Hindlimb muscle (tissue), 1 donor: ENCODE measurements around the gene HEXIM2. TPM values are rescaled to one million over a fixed set of nuclear protein-coding genes. Genes with fewer than 3 reads are reported as not detected.
"Not testable (repeated sequence)": the region's sequence is repeated elsewhere in the genome, so short reads cannot be mapped to it uniquely, and the experiment has no call there.

Source experiments
- DNase-seq: peaks from one replicate; pipeline ENCODE4 v3.0.0-alpha.2; 2013
- polyA plus RNA-seq: library from polyadenylated mRNA; unstranded; fragments of 120-200 nt; gene quantifications from one replicate; pipeline ENCODE4 v1.2.1, GENCODE V29; 2013; ENCODE audit not compliant: insufficient read length

HEXIM2 gene
- polyA plus RNA-seq = 9.1 TPM

GRCh38 chr17:45161288-45162024, at the start of gene HEXIM2:
HEXIM2 (plus strand) TSS chr17:45161875; CDS start chr17:45162794, 919 bp downstream.
- DNase-seq = peak; percentile 100

DNA sequence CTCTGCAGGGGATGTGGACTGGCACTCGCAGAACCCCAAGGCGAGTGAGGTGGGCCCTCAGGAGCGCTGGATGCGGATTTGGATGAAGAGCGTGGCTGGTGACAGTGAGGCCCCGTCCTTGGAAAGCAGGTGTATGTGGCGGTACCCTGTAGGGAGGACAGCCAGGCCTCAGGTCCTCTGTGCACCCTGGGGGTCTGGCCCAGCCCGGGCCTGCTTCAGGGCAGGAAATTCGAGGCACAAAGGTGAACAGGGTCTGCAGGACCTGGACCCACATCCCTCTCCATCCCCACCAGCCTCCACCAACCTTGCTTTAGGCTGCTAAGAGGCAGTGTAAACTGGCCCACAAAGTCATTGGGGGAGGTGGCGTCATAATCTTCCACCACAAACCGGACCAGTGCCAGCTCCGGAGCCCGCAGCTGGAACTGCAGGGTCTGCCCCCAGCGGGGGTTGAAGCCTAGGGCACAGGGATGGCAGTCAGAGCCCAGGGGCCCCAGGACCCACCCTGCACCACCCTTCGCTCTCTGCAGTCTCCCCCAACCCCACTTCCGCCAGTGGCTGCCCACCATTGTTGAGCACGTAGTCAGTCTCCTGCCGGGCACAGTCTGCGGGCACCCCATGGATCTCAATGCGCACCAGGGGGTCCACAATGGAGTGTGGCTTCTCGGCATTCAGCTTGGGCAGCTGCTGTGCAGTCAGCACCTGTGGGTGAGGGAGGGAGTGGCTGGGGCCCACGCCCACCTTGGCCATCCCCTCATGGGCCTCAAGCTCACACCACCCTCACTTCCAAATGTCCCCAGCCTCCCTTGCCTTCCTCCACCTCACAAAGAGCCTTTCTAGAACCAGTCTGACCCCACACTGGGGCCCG, 48.9 kb upstream of the HEXIM2 start:
- DNase-seq = no peak

DNA sequence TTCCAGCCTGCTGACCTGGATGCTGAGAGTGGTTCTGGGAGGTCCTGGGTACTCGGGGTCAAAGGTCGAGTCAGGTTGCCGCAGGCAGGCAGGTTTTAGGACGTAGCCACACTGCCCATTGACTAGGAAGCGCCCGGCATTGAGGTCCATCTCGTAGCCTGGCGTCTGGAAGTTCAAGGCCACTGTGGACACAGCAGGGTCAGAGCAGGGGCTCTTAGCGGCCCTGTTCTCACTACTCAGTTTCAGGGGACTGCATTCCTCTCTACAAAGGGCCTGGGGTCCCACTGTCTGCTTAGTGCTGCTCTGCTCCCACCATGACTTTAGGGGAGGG, 48.3 kb upstream of the HEXIM2 start:
- no peak for DNase-seq

- no peak for DNase-seq
These were observed 47.4 kb upstream of the HEXIM2 start for GRCh38 chr17:45114117-45114932.

DNA sequence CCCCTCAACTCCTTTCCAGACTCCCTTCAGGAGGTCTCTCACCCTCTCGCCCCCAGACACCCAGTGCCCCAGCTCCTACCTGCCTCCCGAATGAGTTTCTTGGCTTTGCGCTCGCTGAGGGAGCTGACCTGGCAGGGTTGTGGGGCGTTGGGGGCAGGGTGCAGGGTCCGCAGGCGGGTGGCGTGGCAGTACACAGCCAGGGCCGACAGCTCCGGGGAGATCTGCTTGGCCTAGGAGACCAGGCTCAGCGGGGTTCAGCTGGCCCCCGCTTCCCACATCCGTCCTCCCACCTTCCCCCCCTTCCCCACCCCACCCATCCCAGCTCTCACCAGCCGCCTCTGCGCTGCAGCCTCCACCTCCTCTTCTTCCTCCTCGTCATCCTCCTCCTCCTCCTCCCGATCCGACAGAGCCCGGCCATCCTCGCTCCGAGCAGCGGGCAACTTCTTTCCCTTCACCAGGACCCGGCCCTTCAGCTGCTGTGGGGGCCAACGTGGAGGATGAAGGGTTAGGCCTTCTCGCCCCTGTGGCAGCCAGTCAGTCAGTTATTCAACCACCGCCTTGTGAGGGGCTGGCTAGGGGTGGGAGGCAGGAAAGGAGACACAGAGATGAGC, 46.6 kb upstream of the HEXIM2 start:
- DNase-seq = no peak

DNA sequence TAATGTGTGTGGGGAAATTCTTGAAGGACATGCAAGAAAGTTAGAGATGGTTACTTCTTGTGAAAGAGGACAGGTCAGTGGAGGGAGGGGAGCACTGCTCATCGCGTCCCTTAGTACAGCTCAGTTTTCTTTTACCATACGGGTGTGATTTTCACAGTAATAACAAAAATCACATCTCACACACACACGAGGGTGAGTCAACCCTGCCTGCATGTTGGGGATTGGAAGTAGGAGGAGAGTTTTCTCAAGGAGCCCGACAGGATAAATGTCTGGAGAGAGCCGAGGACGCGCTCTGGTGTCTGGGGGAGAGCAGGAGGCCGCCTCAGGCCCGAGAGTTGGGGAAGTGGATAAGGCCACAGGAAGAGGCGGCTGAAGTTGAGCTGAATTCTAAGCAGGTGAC, 45.8 kb upstream of the HEXIM2 start:
- DNase-seq = no peak

DNA sequence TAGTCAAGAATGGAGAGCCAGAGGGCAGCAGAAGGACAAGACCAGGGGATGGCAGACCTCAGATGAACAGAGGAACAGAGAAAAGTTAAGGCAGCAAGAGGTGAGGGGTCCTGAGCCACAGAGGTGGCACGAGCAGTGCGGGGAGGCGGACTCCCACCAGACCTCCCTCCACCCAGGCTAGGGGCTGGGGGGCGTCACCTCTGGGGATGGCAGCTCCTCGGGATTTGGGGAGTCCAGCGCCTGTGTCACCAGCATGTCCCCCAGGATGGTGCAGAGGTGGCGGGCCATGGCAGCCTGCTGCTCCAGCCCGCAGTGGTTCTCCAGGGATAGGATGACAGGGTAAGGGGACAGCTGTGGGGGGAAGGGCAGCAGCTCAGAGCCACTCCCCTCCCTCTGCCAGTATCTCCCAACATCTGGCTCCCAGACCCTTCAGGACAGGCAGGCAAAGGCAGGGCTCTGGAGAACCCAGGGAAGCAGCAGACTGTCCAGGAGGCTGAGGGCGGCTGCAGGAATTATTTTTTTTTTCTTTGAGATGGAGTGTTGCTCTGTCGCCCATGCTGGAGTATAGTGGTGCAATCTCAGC, 45.1 kb upstream of the HEXIM2 start:
- no peak for DNase-seq

GRCh38 chr17:45117334-45117733, 44.3 kb upstream of the HEXIM2 start:
- no peak for DNase-seq

GRCh38 chr17:45117848-45118646, 43.6 kb upstream of the HEXIM2 start:
- no peak for DNase-seq

DNA sequence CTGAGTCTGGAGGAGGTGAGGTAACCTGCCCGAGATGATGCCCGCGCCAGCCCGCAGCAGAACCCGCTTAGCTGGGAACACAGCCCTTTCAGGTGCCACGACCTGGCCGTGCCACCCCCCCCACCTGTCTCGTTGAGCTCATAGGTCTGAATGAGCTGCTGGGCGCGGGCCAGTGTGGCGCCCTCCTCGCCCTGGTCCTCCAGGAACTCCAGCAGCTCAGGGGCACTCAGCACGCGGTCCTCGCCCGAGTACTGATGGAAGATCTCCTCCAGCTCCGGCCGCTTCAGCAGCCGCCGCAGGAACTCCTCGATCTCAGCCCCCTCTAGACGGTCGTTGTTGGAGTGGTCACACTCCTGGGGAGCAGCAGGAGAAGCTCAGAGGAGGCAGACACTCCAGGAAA, 43.0 kb upstream of the HEXIM2 start:
- no peak for DNase-seq

GRCh38 chr17:45119964-45120363, 41.7 kb upstream of the HEXIM2 start:
- no peak for DNase-seq

DNA sequence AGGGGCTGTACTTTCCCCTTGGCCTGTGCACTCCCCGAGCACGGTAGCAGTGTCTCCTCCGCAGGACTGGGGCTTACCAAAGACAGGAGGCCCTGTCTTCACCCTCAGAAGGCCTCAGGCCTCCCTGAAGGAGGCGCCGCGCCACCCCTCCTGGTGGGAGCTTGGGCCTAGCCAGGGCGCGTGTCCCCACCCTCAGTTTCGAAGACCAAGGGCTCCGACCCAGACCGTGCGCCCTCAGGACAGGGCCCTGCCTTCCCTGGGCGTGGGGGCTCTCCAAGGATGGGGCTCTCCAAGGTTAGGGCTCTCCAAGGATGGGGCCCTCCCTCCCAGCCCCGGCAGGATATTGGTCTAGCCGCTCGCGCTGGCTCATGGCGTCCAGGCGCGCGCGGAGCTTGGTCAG, 41.1 kb upstream of the HEXIM2 start:
- DNase-seq = no peak

GRCh38 chr17:45121055-45121454, 40.6 kb upstream of the HEXIM2 start:
- no peak for DNase-seq

- no peak for DNase-seq
These were observed 38.5 kb upstream of the HEXIM2 start for GRCh38 chr17:45123076-45123770.

DNA sequence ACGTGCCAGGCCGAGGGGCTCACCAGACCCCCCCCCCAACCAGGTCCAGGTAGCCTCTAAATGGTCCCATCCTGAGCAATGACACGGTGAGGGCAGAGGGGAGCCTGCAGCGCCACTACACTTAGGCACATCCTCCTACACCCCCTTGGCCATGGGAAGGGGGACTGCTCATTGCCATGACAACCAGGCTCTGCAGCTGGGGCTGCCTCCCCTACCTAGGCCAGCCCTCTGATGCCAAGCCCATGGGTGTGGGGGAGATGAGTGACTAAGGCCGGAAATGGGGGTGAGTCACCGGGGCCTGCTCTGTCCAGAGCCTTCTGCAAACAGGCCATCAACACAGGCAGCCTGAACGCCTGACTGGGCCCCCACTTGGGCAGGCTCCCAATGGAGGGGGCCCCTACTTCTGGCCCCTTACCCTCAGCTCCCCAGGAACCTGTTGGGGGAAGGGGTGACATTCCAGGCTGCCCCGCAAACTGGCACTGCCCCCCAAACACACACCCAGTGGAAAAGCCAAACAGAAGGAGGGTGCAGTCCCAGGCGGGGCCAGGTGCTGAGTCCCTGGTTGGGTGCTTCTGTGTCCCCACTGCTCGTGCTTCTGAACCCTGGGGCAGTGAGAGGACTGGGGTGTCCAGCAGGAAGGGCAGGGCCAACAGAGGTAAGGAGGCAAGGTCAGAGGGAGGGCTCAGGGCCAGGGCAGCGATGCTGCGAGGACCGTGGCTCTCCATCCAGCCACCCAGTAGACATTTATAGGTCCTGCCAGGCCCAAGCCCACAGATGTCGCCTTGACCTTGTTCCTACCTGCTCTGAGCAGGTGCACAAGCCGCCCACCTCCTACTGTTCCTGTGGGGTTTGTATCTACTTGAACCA, 37.5 kb upstream of the HEXIM2 start:
- no peak for DNase-seq

DNA sequence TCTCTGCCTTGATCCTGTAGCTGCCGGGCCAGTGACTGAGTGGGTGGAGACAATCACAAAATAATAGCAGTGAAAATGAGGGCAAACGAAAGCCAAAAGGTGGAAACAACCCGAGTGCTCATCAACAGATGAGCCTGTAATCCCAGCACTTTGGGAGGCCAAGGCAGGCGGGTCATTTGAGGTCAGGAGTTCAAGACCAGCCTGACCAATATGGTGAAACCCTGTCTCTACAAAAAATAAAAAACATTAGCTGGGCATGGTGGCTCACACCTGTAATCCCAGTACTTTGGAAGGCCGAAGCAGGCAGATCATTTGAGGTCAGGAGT, 36.9 kb upstream of the HEXIM2 start:
- not testable (repeated sequence) for DNase-seq

DNA sequence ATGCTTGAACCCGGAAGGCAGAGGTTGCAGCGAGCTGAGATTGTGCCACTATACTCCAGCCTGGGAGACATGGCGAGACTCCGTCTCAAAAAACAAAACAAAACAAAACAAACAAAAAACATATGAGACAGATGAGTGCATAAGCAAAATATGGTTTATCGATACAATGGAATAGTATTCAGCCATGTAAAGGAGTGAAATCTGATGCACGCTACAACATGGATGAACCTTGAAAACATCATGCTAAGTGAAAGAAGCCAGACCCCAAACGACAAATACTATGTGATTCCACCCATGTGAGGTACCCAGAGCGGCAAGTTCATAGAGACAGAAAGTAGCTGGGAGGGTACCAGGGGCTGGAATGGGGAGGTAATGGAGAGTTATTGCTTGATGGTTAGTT, 36.2 kb upstream of the HEXIM2 start:
- DNase-seq = no peak

DNA sequence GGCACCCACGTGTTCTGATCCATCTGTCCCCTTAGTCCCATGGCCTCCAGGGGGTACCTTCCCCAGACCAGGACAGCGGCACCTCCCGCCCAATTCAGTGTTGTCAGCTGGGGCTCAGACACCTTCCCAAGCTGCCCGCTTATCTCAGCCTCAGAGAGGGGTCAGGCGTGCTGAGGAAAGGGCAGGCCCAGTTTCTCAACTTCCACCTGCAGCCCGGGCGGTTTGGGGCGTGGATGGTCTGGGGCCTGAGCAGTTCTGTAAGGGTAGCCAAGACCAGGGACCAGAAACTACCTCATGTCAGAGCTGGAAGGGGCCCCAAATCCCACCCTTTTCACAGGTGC, 34.5 kb upstream of the HEXIM2 start:
- DNase-seq = no peak

GRCh38 chr17:45127548-45128300, 34.0 kb upstream of the HEXIM2 start:
- no peak for DNase-seq
